ENCODE measurements around the gene REST. TPM values are rescaled to one million over a fixed set of nuclear protein-coding genes. Genes with fewer than 3 reads are reported as not detected.

REST gene
- total and polyA plus RNA-seq, 11 donors = 4.4 to 41.6 (median 26.8) TPM

GRCh38 chr4:56972809-56973208 lies 65.1 kb downstream of the REST start:
- H3K36me3 ChIP-seq = peaks cover 0 to 72% (median 66%) of the 10 kb centered on the region in 9 donors
- H3K4me1 ChIP-seq = peaks cover 0 to 25% (median 18%) of the 10 kb centered on the region in 12 donors
- intact Hi-C loops (cut with DNase I) = loop anchor here in 2 of 10 donors (5.0 to 10.0 kb wide), 2 partner anchors 58 to 61 kb away; no protein-coding TSS in a partner anchor
- DNase-seq (no peak), ATAC-seq (no peak)
- no peak overlapping the region for H3K4me3 ChIP-seq
- peaks cover 0 to 20% (median 10%) of the 10 kb centered on the region in 12 donors for H3K9me3 ChIP-seq
- no peaks in the 10 kb centered on the region for H3K27me3 ChIP-seq
- TF ChIP-seq POLR2A (IDR thresholded peaks at IDR 0.05) (no peak), CTCF (IDR thresholded peaks at IDR 0.05) (no peak)
- no peak overlapping the region for H3K27ac ChIP-seq

- Histone ChIP-seq H3K27ac (no peak overlapping the region), H3K4me1 (peaks cover 0 to 31% (median 19%) of the 10 kb centered on the region in 12 donors), H3K27me3 (no peaks in the 10 kb centered on the region), H3K9me3 (peaks cover 0 to 20% (median 10%) of the 10 kb centered on the region in 12 donors), H3K36me3 (peaks cover 0 to 66% (median 60%) of the 10 kb centered on the region in 9 donors), H3K4me3 (no peak overlapping the region)
- intact Hi-C loops (cut with DNase I) = loop anchor here in 2 of 10 donors (5.0 to 10.0 kb wide), 2 partner anchors 59 to 61 kb away; no protein-coding TSS in a partner anchor
- WGBS, 4 donors = 93 to 99% (median 97%) methylated on average over 3 of the region's 3 CpGs
- ATAC-seq (no peak), DNase-seq (no peak)
- TF ChIP-seq CTCF (IDR thresholded peaks at IDR 0.05) (no peak), POLR2A (IDR thresholded peaks at IDR 0.05) (no peak)
Measured at GRCh38 chr4:56973336-56973735, 65.6 kb downstream of the REST start.

GRCh38 chr4:56976283-56976836 lies 68.7 kb downstream of the REST start:
- DNase-seq (peak in 1 of 5 donors; percentile 34), ATAC-seq (peak in 2 of 4 donors; percentile 0 to 9)
- Histone ChIP-seq H3K27ac (peak overlapping the region in 8 of 12 donors; percentile 79 to 93 (median 90)), H3K4me3 (peak overlapping the region; percentile 74 to 97 (median 93)), H3K27me3 (no peaks in the 10 kb centered on the region), H3K9me3 (peaks cover 0 to 20% (median 10%) of the 10 kb centered on the region in 12 donors), H3K4me1 (peaks cover 5 to 52% (median 39%) of the 10 kb centered on the region in 12 donors), H3K36me3 (peaks cover 0 to 36% (median 30%) of the 10 kb centered on the region in 9 donors)
- WGBS, 4 donors = 2 to 6% (median 4%) methylated on average over 19 to 35 of the region's 35 CpGs
- TF ChIP-seq CTCF (IDR thresholded peaks at IDR 0.05) (no peak), POLR2A (IDR thresholded peaks at IDR 0.05) (no peak)
- intact Hi-C loops (cut with DNase I) = loop anchor here in 8 of 10 donors (2.0 to 10.0 kb wide), 4 partner anchors 62 to 136 kb away; partner anchors contain the start of genes REST (in 6 of the 8) and IGFBP7 (in 1 of the 8)

- peak in 2 of 12 donors; percentile 13 to 28 for TF ChIP-seq CTCF (IDR thresholded peaks at IDR 0.05)
- TF ChIP-seq POLR2A (IDR thresholded peaks at IDR 0.05) = no peak
- Histone ChIP-seq H3K36me3 (peaks cover 0 to 31% (median 25%) of the 10 kb centered on the region in 9 donors), H3K27ac (peak overlapping the region; percentile 69 to 97 (median 86)), H3K9me3 (peaks cover 0 to 20% (median 10%) of the 10 kb centered on the region in 12 donors), H3K4me3 (peak overlapping the region; percentile 74 to 97 (median 93)), H3K27me3 (no peaks in the 10 kb centered on the region), H3K4me1 (peaks cover 5 to 57% (median 44%) of the 10 kb centered on the region in 12 donors)
- DNase-seq = peak in 3 of 5 donors; percentile 41 to 76 (median 52)
- intact Hi-C loops (cut with DNase I) = loop anchor here in 8 of 10 donors (2.0 to 10.0 kb wide), 4 partner anchors 62 to 135 kb away; partner anchors contain the start of genes REST (in 6 of the 8) and IGFBP7 (in 1 of the 8)
- peak in 3 of 4 donors; percentile 7 to 49 (median 30) for ATAC-seq
- WGBS, 4 donors = 0 to 2% (median 1%) methylated on average over 12 to 46 of the region's 46 CpGs
Measured at GRCh38 chr4:56976837-56977320, 69.2 kb downstream of the REST start.

All from heart left ventricle (tissue), 16 donors.